ENCODE results near the gene HOXA3. TPM values are rescaled to one million over a fixed set of nuclear protein-coding genes. Genes with fewer than 3 reads are reported as not detected.

Gene HOXA3
- total RNA-seq, 1 donor from 2014 or later, result not detected

DNA sequence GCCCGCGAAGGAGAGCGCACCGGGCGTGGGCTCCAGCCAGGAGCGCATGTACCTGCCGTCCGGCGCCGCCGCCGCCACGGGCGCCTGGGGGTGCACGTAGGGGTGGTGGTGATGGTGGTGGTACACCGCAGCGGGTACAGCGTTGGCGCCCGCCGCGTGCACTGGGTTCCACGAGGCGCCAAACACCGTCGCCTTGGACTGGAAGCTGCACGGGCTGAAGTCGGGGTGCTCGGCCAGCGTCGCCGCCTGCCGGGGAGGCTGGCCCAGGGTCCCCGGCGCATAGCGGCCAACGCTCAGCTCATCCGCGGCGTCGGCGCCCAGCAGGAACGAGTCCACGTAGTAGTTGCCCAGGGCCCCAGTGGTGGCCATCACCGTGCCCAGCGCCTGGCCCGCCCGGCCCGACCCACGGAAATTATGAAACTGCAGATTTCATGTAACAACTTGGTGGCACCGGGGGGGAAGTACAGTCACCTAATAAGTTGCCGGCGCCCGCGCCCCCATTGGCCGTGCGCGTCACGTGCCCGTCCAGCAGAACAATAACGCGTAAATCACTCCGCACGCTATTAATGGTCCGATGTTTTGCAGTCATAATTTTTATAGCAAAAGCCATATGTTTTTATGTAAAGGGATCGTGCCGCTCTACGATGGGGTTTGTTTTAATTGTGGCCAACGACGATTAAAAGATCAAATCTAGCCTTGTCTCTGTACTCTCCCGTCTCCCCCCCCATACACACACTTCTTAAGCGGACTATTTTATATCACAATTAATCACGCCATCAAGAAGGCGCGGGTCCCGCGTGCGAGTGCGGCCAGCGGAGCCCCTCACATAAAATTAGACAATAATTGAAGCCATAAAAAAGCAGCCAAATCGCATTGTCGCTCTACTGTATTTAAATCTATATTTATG, 13.0 kb upstream of the HOXA3 start, which contains the start of gene HOXA9:
HOXA9 (minus strand) TSS at position 449 of the 907 bp plus-strand sequence; CDS start at position 369, 80 bp downstream.
- H3K36me3 ChIP-seq, result no peaks in the 10 kb centered on the region
- H3K9me3 ChIP-seq (ENCODE audit: low read depth), result no peaks in the 10 kb centered on the region
- no peaks in the 10 kb centered on the region for H3K36me3 Mint-ChIP-seq
- H3F3A ChIP-seq (ENCODE audit: low read depth), result no peaks in the 10 kb centered on the region
- H2AFZ ChIP-seq (replicated peaks), result peak within 1 kb of the TSS; percentile 8
- H3K4me1 Mint-ChIP-seq, result no peaks in the 10 kb centered on the region
- no peaks in the 10 kb centered on the region for H3K79me2 ChIP-seq (ENCODE audit: low read depth)
- H3K27me3 ChIP-seq, result peaks cover 100% of the 10 kb centered on the region
- H3K4me1 ChIP-seq, result no peaks in the 10 kb centered on the region
- H3K4me2 ChIP-seq, result peak within 1 kb of the TSS; percentile 16
- no peak for DNase-seq (ENCODE audit: low spot score)
- no peak within 1 kb of the TSS for H3K27ac Mint-ChIP-seq
- H3K9me3 Mint-ChIP-seq, result peaks cover 3% of the 10 kb centered on the region
- no peak within 1 kb of the TSS for H3K9ac ChIP-seq
- peak; percentile 96 for TF ChIP-seq EZH2phosphoT487 (IDR thresholded peaks at IDR 0.05)
- no peak for TF ChIP-seq CTCF (IDR thresholded peaks at IDR 0.05)
- TF ChIP-seq EZH2 (IDR thresholded peaks at IDR 0.05), result peak; percentile 93
- peaks cover 85% of the 10 kb centered on the region for H3K27me3 Mint-ChIP-seq (ENCODE audit: insufficient read depth, low read depth)
- H3K4me3 ChIP-seq, result peak within 1 kb of the TSS; percentile 12
- no peak within 1 kb of the TSS for H3K27ac ChIP-seq
- H4K20me1 ChIP-seq (ENCODE audit: low read depth), result peaks cover 69% of the 10 kb centered on the region
- H3K4me3 Mint-ChIP-seq, result no peak within 1 kb of the TSS

- Histone ChIP-seq H3K9ac (no peak overlapping the region), H3K9me3 (ENCODE audit: low read depth) (no peaks in the 10 kb centered on the region), H3F3A (ENCODE audit: low read depth) (no peaks in the 10 kb centered on the region), H3K36me3 (no peaks in the 10 kb centered on the region), H2AFZ (replicated peaks) (peak overlapping the region; percentile 8), H3K4me3 (peak overlapping the region; percentile 12), H4K20me1 (ENCODE audit: low read depth) (peaks cover 60% of the 10 kb centered on the region), H3K4me1 (no peaks in the 10 kb centered on the region), H3K79me2 (ENCODE audit: low read depth) (no peaks in the 10 kb centered on the region), H3K27me3 (peaks cover 100% of the 10 kb centered on the region), H3K4me2 (peak overlapping the region; percentile 16), H3K27ac (no peak overlapping the region)
- Mint-ChIP-seq H3K4me1 (no peaks in the 10 kb centered on the region), H3K4me3 (no peak overlapping the region), H3K36me3 (no peaks in the 10 kb centered on the region), H3K27ac (no peak overlapping the region), H3K27me3 (ENCODE audit: insufficient read depth, low read depth) (peaks cover 87% of the 10 kb centered on the region), H3K9me3 (no peaks in the 10 kb centered on the region)
- DNase-seq (ENCODE audit: low spot score), result peak; percentile 87
- TF ChIP-seq EZH2phosphoT487 (IDR thresholded peaks at IDR 0.05) (peak; percentile 94), CTCF (IDR thresholded peaks at IDR 0.05) (peak; percentile 53), EZH2 (IDR thresholded peaks at IDR 0.05) (peak; percentile 97)
These were observed 12.1 kb upstream of the HOXA3 start for GRCh38 chr7:27164367-27165088.

DNA sequence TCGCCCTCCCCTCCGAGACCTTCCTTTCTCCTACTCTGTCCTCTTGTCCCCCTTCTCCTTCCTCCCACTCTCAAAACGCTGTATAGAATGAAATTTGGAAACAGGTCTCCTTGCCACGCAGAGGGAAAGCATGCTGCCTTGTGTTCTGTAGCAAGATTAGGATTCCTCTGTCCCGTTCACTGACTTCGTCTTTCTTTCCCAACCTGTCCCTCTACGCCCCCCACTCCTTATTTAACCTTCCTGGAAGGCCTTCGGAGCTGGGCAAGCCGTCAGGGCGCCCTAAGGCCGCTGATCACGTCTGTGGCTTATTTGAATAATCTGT, 11.6 kb upstream of the HOXA3 start:
- no peak for TF ChIP-seq EZH2phosphoT487 (IDR thresholded peaks at IDR 0.05)
- TF ChIP-seq EZH2 (IDR thresholded peaks at IDR 0.05), result no peak
- TF ChIP-seq CTCF (IDR thresholded peaks at IDR 0.05), result no peak
- no peaks in the 10 kb centered on the region for H3F3A ChIP-seq (ENCODE audit: low read depth)
- no peak overlapping the region for H3K4me2 ChIP-seq
- H3K9ac ChIP-seq, result no peak overlapping the region
- no peaks in the 10 kb centered on the region for H3K9me3 ChIP-seq (ENCODE audit: low read depth)
- Mint-ChIP-seq H3K27ac (no peak overlapping the region), H3K36me3 (no peaks in the 10 kb centered on the region), H3K4me3 (no peak overlapping the region), H3K27me3 (ENCODE audit: insufficient read depth, low read depth) (peaks cover 90% of the 10 kb centered on the region), H3K4me1 (no peaks in the 10 kb centered on the region), H3K9me3 (peaks cover under 1% of the 10 kb centered on the region)
- no peak overlapping the region for H3K4me3 ChIP-seq
- H2AFZ ChIP-seq (replicated peaks), result peak overlapping the region; percentile 8
- no peak overlapping the region for H3K27ac ChIP-seq
- no peak for DNase-seq (ENCODE audit: low spot score)
- H3K36me3 ChIP-seq, result no peaks in the 10 kb centered on the region
- peaks cover 100% of the 10 kb centered on the region for H3K27me3 ChIP-seq
- no peaks in the 10 kb centered on the region for H3K4me1 ChIP-seq
- peaks cover 55% of the 10 kb centered on the region for H4K20me1 ChIP-seq (ENCODE audit: low read depth)
- no peaks in the 10 kb centered on the region for H3K79me2 ChIP-seq (ENCODE audit: low read depth)

Data from neural progenitor cell (in vitro differentiated cells).